HG03196 (cell line): ENCODE results near the gene STAT5B.

Experiments used
- ATAC-seq: cut with Tn5 transposase; IDR thresholded peaks from one replicate; pipeline ENCODE4 v1.9.1; 2021; ENCODE audit not compliant: unreplicated experiment

STAT5B gene

DNA sequence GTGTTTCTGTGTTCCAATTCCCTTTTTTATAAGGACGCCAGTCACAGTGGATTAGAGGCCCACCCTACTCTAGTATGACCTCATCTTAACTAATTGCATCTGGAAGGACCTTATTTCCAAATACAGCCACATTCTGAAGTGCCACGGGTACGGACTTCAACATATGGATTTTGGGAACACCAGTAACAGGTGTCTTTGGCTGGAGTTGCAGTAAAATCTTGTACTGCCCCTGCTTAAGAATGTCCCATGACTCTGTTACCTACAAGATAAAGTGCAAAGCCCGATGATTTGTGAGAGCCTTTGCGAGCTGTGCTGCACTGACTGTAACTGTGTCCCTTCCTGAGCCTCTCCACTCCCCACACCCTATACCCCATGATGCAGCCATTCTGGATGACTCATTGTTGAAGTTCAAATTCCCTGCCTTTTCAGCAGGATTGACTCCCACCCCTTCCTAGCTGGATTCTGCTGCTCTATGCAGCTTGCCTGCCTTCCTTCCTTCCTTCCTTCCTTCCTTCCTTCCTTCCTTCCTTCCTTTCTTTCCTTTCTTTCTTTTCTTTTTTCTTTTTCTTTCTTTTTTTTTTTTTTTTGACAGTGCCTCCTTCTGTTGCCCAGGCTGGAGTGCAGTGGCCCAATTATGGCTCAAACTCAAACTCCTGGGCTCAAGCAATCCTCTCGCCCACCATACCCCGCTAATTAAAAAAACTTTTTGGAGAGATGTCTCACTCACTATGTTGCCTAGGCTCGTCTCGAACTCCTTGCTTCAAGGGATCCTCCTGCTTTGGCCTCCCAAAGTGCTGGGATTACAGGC is 93.1 kb downstream of the STAT5B start:
- ATAC-seq: no peak

DNA sequence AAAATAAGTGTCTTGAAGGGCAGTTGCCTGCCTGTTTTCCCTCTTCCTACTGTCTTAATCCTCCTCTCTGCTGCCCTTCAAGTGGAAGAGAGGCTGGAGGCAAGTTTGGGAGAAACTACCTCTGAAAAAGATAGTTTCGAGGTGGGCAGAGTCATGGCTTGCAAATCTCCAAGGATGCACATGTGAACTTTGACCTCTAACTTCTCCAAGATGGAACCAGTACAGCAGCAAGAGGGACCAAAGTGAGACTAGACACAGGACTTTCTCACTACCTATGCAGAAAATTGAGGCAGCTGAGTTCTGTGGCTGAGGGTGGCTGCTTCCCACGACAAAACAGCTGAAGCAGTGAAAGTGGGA is 94.4 kb downstream of the STAT5B start:
- ATAC-seq: no peak

DNA sequence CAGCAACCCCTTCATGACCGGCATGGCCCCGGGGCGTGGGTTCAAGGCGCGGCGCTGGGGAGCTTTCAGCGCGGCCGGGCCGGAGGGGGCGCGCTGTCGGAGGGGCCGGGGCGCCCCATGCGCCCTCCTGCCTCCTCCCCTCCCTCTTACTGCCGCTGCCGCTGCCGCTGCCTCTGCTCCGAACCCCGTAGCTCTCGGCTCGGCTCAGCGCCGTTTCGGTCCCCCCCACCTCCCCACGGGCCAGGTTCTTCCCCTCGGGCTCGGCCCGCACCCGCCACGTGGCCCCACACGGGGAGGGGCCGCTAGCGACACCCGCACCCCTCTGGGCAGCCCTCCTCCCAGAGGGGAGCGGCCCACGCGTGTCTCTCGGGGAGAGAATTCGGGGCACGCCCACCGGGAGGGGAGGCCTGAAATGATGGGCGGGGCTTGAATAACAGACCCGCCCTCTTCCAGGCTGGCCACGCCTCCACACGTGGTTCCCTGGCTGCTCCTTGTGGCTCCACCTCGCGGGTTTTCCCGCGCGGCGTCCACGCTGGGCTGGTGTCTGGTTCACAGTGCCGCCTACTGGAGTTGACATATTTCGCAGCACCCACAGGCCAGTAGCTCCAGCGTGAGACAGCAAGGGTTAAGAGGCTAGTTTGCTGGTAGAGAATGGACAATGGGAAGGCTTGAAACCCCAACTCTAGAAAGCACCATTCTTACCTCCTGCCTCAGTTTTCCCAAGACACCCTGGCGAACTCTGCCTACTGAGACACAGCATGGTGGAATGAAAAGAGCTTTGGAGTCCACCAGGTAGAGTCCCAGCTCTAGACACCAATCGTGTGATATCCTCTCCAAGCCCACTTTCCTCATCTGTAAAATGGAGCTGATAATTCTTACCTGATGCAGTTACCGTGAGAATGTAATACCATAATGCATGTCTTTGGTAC is 95.0 kb downstream of the STAT5B start, which contains the start of gene KCNH4:
KCNH4 (minus strand) TSS at position 221 of the 929 bp plus-strand sequence; CDS start at position 24, 197 bp downstream.
- ATAC-seq: no peak

DNA sequence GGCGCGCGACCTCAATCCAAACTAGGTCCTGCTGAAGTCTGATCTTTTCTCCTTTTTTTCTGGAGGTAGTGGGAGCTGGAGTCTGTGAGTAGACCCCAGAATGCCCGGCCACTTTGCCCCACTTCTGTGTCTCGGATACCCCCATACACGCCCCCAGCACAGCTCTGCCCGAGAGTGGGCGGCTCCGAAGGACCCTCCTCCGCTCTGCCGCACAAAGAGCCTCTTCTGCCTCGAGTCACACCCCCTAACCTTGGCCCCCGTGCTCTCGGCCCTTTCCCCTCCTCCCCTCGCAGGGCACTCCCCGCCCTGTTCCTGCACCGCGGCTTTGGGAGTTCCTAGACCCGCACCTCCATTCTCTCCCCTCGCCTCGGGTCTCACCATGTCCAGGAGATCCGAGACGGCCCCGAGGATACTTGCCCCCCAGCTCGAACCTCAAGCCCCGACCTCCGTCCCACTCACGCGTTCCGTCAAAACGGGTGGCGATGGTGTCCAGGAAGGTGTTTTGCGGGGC is 95.7 kb downstream of the STAT5B start:
- no peak for ATAC-seq

DNA sequence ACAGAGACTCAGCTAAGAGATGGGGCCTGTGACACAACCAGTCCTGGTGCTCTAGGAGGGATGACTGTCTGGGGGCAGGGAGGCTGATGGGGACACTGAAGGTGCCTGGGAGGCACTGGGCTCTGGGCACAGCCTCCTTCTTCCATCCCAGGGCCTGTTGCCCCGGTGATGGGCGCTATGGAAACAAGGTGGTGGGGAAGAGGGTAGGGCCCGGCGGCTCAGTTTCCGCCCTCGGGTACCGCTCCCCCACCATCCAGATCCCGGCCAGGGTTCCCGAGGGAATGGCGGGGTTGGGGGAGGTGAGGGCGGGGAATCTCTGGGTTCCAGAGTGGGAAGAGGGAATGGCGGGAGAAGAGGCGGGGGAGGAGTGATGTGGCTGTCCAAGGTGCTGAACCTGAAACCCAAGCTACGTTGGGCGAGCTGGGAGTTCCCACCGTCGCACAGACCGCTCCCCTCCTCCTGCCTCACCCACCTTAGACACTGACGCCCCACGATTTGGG is 96.2 kb downstream of the STAT5B start:
- no peak for ATAC-seq

DNA sequence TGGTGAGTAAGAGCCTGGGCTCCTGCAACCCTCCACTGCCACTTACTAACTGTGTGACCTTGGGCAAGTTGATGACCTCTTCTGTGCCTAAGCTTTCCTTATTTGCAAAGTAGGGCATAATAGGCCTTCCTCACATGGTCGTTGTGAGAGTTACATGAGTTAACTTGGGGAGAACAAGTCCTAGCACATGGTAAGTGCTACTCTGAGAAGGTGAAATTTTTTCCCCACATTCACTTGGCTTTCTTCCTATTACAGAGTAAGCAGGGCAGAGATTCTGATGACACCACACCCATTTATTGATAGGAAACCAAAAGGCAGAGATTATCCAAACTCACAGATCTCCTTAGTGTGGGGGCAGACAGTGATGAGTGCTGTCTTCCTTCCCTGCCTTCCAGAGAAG is 96.9 kb downstream of the STAT5B start:
- ATAC-seq: no peak

DNA sequence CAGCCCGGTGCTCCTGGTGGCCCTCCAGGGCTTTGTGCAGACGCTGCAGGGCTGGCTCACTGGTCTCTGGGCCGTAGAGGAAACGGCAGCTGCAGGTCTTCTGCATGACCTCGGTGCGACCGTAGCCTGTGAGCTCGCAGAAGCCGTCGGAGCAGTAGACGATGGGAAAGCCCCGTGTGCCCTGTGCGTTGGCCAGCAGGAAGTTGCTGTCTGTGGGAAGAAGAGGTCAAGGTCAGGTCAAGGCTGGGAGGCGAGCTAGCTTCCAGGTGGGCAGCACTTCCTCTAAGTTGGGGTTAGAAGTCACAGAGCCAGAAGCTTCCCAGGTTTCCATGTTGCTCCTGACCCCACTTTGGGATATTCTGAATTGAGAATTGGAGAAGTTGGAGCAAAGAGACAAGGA is 97.4 kb downstream of the STAT5B start:
- ATAC-seq: no peak

DNA sequence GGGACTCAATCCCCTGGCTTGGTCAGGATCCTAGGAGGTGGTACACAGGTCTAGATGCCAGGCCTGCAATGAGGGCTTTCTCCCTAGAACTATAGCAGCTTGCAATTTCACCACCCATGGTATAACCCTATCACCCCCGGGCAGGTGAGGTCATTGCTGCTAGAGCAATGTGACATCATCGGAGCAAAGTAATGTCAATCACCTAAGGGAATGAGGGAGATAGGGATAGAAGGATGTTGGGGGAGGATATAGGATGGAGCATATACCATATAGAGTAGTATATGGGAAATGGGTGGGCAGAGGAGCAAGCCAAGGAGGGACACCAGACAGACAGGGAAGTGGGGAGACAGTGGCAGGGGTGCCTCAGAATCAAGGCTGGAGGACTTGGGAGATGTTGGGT is 98.5 kb downstream of the STAT5B start:
- no peak for ATAC-seq

DNA sequence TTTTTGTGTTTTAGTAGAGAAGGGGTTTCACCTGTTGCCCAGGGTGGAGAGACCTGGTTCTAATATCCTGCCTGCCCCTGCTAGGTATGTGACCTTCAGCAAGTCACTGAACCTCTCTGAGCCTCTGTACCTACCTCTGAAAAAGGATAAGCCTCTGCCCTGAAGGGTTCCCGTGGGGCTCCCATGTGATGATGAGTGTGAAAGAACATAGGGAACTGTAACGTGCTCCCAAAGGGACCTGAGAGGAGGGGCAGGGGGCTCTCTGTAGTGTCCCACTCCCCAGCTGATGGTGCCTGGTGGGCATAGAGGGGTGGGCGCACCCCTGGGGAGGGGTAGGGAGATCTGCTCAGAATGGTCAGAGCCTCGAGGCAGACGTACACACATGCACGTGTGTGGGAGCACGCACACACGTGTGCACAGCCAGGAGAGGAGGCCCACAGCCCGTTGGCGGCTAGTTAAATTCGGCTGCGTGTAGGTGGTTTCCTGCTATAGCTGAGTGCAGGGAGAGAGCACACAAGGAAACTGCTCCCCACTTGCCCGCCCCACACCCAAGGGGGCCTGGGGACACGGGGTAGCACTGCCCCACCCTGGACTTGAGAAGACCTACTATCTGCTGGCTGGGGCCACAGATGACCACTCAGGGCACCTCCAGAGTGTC is 101.9 kb downstream of the STAT5B start:
- no peak for ATAC-seq

DNA sequence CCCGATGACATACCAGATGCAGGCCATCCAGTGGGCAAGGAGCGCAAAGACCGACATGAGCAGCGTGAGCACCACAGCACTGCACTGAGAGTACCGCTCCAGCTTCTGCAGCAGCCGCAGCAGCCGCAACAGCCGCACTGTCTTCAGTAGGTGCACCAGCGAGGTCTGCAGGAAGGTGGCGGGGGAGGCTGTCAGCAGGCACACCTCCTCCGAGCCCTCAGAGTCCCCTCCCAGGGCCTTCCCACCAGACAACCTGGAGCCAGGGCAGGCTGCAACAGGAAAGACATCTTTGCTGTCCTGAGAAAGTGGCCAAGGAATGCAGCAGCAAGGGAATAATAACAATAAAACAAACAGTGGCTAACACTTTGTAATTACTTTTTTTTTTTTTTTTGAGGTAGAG is 104.4 kb downstream of the STAT5B start:
- ATAC-seq: no peak

DNA sequence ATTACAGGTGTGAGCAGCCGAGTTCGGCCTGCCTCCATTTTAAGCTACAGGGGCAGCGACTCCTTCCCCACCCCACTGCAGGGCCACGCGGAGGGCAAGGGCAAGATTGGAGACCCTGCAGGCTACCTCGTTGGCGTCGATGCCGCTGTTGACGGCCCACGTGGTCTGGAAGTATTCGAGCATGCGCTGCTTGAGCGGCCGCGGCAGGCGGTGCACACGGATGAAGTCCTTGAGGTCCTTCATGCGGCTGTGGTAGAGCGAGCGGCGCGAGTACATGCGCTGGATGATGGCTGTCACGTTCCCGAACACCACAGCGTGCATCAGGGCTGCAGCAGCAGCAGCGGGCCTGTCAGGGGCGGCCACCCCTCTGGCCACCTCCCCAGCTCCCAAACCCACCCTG is 106.8 kb downstream of the STAT5B start:
- no peak for ATAC-seq

DNA sequence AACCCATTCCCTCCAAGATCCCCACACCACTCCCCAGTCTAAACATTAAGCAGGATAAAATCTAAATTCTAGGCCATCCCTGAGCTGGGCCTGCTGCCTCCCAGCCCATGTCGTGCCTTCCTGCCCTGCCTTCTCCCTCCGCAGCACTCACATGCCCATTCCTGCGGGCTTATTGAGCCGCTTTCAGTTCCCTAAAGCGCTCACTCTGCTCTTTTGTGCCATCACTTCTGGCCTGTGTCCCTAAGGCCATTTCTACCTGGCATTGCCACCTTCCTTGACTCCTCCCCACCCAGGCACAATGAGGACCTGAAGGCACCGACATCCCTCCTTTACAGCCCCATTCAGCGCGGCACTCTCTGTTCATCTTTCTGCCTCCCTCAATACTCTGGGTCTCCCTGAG is 108.4 kb downstream of the STAT5B start:
- ATAC-seq: no peak

DNA sequence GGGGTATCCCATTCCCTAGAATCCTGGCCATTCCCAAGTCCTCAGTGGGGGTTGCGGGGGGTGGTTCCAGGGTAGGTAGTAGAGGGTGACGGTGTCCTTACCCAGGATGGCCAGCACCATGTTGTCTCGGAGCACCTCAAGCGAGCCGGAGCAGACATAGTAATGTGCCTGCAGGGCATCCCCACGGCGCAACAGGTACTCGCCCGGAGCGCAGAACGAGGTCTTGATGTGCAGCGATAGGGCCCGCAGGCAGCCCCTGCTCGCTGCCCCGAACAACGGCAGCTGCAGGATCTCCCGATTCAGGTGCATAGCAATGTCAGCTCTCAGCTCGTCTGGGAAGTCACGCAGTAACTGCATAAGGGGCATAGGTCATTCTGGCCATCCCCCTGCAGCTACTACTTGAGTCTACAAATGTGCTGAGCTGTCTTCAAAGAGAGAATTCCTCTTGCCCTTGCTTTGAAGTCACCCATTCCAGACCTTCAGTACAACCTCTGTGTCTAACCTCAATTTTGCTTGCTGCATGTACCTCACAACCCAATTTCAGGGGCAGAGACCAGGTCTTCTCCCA is 109.9 kb downstream of the STAT5B start:
- ATAC-seq: no peak

DNA sequence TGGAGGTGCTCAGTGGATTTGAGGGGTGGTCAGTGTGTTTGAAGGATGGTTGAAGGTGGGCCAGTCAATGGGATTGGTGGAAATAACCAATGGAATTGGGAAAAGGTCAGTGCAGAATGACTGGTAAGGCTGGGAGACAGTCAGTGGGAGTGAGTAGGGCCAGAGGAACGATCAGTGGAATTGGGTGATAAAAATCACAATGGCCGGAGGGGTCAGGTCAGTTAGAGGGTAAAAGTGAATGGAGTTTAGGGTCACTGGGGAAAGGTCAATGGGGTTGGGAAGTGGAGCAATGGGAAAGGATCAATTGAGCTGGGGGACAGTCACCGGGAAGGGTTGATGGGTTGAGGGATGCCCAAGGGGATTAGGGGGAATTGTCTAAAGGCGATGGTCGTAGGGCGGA is 110.4 kb downstream of the STAT5B start:
- no peak for ATAC-seq

DNA sequence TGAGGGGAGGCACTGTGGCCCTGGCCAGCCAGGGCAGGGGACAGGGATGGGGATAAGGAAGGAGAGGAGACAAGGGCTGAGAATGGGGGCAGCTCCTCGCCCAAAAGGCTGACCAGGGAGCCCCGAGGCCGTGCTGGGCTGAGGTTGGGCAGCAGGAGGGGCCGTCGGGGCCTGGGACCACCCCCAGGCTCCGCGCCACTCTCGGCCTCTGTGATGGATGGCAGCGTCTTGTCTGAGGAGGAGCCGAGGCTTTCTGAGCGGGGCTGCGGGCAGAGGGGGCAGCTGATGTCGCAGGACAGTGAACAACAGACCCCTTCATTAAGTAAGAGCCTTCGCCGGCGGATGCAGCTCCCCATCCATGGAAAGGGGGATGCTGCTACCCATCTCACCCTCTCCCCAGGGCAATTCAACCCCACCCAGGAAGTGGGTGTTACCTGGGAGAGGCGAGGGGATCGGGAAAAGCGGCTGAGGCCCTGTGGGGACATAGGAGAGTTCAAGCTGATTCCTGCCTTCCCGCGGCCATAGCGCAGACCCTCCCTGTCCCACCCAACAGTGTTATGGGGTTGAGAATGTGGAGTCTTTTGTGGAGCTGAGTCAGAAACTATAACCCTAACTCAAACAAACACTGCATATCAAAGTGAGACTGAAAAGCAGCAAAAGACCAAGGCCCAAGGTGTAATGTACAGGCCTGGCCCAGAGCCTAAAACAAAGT is 112.3 kb downstream of the STAT5B start:
- ATAC-seq: no peak

DNA sequence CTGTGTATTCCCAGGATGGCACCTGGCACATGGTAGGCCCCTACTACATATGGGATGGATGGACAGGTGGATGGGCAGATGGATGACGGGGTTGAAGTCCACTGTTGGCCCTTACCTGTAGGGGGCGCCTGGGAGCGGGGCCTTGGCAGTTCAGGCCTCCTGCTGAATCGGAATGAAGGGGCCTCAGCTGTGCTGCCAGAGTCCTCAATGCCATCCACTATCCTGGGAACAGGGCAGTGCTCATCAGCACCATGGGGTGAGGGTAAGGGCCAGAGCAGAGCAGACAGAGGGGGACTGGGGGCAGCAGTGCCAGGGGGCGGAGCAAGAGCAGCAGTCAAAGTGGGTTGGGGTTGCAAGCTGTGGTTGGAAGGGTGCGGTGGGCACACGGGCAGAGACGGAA is 113.1 kb downstream of the STAT5B start:
- ATAC-seq: no peak

DNA sequence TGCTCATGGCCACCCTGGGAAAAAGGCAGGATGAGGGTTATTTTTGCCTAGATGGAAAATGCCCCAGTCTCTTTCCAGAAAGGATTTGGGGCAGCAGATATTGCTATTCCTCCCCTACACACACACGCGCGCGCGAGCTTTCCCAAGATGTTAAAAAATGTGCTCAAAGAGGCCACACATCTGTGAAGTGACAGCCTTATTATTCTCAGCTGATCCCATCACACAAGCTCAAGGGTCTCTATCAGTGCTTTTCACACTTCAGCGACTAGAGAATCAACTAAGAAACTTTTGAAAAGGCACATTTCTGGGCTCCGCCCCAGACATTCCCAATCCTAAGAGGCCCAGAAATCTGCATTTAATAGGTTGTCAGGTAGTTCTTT is 115.7 kb downstream of the STAT5B start:
- ATAC-seq: no peak

DNA sequence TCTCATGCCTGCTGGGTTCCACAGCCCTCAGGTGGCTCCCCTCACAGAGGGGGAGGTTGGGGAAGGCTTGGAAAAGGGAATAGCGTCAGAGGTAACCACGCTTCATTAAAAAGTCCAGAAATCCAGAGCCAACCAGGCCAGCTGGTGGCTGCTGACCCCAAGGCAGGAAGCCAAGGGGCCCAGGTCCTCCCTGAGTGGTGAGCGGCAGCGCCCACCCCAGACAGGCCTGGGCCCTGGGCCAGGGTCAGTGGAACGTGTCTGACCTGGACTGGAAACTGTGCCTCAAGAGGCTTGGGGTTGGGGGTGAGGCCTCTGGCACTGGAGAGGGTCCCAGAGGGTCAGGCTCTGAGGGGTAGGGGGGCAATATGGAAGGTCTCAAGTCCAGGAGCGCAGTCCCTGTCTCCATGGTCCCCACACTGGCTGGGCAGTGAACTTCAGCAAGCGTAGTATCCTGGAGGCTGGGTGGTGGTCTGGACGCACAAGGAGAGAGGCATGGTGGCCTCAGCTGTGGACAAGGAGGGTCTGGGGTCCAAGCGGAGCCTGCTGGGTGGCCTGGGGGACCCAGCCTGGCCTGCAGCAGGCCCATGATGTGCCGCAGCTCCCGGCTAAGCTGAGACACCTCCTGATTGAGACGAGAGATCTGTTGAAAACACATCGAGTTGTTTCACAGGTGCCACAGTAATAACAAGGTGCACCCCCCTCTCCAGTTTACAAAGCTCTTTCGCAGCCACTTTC is 116.2 kb downstream of the STAT5B start:
- no peak for ATAC-seq

DNA sequence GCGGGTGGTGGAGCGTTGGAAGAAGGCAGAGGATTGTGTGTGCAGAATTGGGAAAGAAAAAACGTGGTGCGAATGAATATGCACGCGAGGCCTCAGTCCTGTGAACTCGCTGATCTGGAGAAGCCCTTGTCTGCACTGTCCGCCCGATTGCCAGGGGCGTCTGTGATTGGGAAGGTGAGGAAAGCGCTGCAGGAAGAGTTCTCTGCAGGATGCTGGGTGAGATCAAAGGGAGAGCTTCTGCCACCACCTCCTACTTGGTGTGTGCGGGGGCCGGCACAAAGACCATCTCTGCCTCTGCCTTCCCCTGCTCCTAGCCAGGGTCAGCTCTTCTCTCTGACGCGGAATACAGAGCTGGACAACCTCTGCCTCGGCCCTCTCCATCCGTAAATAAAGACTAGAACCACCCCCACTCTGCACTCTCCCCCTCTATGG is 120.6 kb downstream of the STAT5B start:
- no peak for ATAC-seq
